HG02610 (cell line): Measurements from ENCODE around the gene TM9SF1.

Experiments used
- ATAC-seq: cut with Tn5 transposase; IDR thresholded peaks from one replicate; pipeline ENCODE4 v1.9.1; 2021; ENCODE audit warnings: mild to moderate bottlenecking, moderate library complexity; ENCODE audit not compliant: unreplicated experiment

Gene TM9SF1

DNA sequence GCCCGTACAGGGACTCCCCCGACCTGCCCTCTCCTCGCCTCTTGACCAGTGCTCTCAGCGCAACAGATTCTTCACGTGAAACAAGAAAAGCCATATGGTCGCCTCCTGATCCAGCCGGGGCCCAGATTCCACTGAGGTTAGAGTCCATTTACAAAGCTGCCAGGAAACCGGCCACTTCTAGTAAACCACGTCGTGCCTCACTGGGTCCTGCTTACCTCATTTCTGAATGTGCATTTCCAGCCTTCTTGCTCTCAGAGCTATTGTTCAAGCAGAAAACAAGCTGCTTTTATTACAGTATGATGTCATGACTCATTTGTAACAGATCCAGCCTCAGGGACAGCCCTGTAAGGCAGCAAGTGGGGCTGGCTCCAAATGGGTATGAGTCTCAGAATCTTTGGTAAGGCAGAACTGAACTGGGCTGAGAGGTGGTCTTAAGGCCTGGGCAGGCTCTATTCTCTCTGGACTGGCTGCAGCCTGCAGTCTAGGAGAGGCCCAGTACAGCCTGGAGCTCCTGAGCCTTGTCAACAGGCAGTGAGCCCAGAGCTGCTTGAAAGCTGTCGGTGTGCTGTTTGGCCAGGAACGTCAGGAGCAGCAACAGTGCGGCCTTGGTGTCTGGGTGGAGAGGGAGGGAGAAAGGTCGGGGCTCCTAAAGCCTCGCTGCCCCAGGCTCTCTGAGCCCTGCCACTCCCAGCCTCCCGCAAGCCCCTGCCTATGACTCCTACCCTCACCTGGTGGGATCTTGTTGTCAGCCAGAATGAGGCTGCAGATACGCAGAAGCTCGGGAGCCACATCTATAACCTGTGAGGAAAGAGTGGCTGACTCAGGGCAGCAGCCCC, 15.1 kb downstream of the TM9SF1 start:
- ATAC-seq: no peak

DNA sequence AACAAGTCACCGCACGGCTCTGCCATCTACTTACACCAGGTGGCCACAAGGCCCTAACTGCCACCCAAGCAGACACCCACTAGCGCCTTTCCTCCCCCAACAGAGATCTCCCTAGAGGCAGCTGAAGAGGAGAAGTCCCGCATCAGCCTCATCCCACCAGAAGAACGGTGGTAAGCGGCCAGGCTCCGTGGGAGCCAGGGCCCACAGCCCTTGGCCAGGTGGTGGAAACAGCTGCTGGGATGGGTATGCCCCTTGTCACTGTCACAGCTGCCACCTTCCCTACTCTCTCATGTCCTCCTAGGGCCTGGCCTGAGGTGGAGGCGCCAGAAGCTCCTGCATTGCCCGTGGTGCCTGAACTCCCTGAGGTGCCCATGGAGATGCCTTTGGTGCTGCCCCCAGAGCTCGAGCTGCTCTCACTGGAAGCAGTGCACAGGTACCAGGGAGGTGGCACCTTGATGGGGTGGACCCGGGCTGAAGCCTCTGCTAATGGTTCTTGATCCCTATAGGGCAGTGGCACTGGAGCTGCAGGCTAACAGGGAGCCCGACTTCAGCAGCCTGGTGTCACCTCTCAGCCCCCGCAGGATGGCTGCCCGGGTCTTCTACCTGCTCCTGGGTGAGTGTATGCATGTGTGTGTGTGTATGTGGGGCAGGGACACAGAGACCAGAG, 15.8 kb downstream of the TM9SF1 start:
- ATAC-seq: no peak

DNA sequence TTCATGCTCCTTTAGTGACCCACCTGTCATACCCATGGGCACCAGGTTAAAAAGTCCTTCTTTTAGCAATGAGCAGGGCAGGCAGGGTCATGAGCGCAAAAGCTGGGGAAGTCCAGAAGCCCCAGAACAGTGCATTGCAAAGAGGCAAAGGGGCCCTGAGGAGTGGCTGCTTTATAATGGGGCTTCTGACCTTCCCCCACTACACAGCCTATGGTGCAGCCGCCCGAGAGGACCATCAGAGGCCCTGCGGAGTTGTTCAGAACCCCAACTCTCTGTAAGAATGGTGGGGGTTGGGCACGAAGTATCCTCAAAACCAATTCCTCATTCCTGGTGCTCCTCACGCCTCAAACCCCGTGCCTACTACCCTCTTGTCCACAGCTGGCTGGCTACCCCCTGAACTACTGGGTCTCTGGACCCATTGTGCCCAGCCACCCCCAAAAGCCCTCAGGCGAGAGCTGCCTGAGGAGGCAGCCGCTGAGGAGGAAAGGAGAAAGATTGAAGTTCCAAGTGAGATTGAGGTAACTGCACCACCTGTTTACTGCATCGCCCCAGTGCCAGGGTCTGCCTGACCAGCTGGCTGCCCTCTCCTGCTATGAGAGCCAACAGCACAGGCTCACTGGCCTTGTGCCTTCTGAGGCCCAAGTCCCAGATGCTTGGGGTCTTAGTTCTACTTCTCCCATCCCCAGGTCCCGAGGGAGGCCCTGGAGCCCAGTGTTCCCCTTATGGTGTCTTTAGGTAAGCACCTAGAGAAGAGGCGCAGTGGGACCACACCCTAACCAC, 16.7 kb downstream of the TM9SF1 start:
- no peak for ATAC-seq

DNA sequence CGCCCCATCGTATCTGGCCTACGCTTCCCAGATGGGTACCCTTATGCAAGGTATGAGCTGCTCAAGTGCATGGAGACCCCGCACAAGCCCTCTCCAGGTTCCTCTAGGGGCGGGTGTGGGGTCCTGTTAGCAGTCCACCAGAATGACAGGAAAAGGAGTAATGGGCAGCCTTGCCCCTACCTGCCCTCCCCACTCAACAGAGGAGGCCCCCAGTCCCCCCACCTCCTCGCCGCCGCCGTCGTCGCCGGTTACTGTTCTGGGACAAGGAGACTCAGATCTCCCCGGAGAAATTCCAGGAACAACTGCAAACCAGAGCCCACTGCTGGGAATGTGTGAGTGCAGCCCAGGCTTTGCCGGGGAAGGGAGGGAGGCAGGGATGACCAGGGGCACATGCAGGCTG, 17.4 kb downstream of the TM9SF1 start:
- no peak for ATAC-seq

DNA sequence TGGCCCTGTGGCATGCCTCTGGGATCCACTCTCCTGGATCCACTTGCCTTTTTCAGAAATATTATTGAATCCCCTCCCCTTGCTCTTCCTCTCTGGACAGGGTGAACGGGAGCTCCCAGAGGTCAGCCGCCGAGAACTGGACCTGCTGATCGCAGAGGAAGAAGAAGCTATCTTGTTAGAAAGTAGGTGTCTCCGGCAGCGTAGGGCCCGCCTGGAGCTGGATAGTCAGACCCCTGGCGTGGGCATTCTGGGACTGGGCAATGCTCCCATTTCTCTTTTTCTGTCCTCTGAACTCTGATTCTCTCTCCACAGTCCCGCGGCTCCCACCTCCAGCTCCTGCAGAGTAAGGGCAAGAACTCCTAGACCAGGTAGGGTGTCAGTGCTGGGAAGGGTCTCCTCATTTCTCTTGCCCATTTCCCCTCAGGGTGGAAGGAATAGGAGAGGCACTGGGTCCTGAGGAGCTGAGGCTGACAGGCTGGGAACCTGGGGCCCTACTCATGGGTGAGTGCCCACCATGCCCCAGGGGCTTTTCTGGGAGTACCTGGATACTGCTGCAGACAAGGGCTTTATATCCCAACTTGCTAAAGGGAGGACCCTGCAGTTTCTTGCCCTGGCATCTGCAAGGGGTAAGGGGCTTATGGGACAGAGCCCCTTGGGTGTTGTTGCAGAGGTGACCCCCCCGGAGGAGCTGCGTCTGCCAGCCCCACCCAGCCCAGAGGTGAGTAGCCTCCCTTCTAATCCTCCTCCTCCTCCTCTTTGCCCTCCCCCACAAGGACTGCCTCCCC, 18.0 kb downstream of the TM9SF1 start:
- no peak for ATAC-seq

DNA sequence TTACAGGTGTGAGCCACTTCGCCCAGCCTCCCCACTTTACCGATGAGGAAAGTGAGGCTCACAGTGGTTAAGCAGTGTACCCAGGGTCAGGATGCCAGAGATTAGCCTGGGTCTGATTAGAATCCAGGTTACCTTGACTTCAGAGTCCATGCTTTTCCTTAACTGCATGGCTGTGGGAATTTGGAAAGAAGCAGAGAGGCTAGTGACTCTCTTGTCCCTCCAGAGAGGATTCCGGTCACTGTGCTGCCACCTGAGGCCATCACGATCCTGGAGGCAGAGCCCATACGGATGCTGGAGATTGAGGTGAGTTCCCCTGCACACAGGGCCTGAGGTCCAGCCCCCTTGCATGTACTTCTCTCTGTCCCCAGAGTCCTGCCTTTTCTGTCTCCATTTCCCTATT, 18.6 kb downstream of the TM9SF1 start:
- ATAC-seq: no peak

DNA sequence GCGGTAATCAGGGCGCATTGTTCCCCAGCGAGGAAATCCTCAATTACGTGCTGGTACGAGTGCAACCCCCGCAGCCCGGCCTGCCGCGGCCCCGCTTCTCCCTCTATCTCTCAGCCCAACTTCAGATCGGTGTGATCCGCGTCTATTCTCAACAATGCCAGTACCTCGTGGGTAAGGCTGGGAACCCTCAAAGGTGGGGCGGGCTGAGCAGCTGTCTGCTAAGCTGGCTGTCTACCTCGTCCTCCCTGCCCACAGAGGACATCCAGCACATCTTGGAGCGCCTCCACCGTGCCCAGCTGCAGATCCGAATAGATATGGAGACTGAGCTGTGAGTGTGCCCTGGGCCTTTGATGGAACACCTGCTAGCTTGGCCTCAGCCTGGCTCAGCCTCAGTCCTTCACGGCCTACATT, 22.4 kb downstream of the TM9SF1 start:
- no peak for ATAC-seq

DNA sequence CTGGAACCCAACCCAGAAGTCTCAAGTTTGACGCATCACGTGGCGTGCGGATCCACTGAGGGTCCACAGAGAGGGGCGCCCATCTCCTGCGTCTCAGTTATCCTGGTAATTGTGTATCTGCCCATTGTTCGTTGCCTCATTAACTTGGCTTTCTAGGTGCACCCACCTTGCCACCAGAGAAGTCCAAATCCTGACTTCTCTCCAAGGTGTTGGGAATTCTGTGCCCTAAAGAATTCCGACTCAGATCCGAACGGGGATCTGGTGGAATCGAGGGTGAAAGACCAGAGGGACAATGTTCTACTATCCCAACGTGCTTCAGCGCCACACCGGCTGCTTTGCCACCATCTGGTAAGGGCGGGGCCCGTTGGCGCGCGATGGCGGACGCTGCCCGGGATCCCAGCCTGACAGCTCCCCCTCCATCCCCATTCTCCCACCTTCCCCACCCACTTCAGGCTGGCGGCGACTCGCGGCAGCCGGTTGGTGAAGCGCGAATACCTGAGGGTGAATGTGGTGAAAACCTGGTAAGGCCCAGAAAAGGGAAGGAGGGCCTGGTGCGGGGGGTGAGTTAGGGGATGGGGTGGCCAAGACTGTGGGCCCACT, 22.9 kb downstream of the TM9SF1 start:
- ATAC-seq: no peak

DNA sequence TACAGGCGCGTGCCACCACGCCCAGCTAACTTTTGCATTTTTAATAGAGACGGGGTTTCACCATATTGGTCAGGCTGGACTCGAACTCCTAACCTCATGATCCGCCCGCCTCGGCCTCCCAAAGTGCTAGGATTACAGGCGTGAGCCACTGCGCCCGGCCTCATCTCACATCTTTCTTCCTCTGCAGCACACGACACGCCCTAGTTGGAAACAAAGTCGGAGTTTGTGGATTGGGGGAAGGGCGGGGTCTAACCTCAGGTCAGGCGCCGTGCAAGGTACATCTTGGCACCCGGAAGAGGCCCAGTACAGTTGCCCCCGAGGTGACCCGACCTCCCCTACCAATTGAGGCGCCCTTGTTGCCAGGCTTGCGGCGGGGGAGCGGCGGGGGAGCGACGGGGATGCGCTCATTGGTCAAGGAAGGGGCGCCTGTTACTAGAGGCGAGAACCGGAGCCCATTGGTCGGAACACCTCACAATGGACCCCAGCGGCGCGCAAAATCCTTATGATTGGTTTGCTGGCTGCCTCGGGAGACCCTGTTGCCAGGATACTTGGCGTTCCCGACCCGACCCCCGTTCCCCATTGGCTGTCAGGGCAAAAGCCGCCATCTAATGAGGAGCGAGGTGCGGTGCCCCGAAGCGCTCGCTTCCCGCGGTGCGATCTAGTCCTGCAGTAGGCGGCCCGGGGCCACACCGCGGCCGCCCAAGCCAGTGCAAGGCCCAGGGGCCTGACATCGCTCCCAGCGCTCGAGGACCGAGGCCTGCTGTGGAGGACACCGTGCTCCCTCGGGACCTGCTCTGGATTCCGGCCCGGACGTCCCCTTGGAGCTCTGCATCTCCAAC, 23.6 kb downstream of the TM9SF1 start, which contains the start of gene REC8:
Gene REC8 (plus strand): TSS at position 659 of the 839 bp plus-strand sequence. CDS start 473 bp downstream, outside the sequence.
- peak; percentile 60 for ATAC-seq

DNA sequence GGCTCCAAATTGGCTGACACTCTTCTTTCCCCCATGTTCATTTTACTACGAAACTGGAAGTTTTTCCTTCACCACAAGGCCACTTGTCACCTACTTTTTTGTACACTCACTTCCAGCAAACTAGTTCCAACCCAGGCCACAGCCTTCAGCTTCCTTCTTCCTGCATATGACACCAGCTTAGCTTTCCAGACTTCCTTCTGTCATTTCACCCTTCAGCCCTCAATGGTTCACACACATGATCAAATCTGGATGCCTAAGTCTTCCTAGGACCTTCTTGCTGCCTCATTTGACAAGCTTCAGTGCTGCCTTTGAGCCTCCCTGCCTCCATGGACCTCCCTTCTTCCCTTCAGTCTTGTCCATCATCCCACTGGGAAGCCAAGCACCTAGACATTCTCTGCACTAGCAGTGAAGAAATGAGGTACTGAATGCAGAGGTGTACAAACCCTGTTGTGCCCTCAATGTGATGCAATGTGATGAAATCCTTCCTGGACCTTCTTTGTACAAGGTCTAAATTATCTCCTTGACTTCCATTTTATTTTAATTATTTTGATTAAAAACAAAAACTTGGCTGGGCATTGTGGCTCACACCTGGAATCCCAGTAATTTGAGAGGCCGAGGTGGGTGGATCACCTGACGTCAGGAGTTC, 27.6 kb downstream of the TM9SF1 start:
- no peak for ATAC-seq

DNA sequence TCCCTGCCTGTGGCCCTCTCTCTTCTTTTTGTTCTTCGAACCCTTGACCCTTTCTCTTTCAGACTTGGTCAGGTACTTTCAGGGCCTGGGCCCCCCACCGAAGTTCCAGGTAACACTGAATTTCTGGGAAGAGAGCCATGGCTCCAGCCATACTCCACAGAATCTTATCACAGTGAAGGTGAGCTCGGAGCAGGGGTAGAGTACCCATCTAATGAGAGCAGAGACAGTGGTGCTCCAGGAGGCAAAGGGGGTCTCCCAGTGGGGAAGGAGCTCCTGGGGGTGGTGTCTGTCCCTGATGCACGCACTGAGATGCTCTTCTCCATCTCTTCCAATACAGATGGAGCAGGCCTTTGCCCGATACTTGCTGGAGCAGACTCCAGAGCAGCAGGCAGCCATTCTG, 29.5 kb downstream of the TM9SF1 start:
- no peak for ATAC-seq

DNA sequence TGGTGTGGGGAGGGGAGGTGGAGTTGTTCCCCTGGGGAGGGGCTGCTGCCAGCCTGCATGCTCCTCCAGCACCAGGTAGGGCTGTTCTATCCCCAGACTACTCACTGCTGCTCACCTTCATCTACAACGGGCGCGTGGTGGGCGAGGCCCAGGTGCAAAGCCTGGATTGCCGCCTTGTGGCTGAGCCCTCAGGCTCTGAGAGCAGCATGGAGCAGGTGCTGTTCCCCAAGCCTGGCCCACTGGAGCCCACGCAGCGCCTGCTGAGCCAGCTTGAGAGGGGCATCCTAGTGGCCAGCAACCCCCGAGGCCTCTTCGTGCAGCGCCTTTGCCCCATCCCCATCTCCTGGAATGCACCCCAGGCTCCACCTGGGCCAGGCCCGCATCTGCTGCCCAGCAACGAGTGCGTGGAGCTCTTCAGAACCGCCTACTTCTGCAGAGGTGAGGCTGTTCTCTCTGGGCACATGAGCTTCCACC, 30.7 kb downstream of the TM9SF1 start:
- ATAC-seq: no peak

DNA sequence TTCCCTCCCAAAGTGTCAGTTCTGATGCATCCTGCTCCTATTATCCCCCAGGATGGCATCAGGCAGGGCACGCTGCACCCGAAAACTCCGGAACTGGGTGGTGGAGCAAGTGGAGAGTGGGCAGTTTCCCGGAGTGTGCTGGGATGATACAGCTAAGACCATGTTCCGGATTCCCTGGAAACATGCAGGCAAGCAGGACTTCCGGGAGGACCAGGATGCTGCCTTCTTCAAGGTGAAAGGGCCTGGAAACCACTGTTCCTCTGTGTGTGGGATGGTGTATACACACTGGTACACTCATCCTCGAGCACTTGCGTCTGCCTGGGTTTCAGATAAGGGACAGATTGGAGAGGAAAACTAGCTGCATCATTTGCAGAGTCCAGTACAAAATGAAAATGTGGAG, 33.1 kb downstream of the TM9SF1 start:
- no peak for ATAC-seq

DNA sequence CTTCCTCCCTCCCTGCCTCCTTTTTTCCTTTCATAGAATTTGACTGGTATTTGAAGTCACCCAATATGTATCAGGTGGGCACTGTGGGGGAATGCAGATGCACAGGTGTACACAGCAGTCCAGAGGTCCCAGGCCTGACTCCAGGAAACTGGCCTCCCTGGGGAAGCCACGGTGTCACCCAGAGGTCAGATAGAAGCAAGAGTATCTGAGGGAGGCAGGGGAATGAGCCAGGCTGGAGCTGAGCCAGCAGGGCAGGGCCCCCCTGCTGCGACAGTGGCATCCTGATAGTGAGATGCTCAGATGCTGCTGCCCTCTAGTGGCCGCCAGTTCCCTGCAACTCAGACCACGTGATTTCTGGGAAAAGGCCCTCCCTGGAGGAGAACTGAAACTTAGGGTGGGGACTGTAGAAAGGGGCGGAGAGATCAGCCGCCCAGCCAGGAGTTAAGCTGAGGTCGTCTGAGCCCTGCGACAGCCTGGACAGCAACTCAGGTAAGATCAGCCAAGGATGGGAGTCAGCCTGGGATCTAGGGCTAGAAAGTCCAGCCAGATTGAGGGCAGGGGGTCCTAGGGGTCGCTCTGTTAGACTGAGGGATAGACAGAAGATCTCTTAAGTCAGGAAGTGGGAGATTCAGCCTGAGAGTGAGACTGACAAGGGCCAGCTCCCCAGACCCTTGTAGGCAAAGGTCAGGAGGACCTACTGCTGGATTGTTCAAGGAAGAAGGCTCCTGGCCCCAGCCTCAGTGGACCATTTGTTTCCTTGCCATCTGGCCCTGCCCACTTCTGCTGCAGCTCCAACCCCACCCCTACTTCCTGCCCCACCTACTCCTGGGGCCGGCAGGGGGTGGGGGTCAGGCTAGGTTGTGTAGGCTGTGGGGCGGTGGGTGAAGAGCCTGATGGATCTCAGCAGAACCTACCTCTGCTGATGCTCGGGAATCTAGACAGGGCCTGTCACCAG, 34.1 kb downstream of the TM9SF1 start, which contains the start of gene IRF9:
Gene IRF9 (plus strand): TSS at position 416 of the 955 bp plus-strand sequence. CDS start 880 bp downstream, outside the sequence.
- ATAC-seq: peak; percentile 77

DNA sequence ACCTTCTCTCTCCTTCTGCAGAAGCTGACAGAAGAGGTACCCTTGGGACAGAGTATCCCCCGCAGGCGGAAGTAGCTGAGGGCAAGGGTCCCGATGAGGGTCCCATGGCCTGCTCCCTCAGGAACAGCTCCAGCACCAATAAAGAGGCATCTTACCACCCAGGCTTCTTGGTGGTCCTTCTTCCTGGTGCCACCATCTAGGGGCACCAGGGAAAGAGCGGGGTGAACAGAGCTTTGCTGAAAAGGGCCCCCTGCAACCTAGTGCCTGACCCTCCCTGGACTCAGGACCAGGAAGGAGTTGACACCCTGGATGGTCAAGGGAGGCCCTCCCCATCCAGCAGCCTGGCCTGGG, 34.8 kb downstream of the TM9SF1 start:
- no peak for ATAC-seq

DNA sequence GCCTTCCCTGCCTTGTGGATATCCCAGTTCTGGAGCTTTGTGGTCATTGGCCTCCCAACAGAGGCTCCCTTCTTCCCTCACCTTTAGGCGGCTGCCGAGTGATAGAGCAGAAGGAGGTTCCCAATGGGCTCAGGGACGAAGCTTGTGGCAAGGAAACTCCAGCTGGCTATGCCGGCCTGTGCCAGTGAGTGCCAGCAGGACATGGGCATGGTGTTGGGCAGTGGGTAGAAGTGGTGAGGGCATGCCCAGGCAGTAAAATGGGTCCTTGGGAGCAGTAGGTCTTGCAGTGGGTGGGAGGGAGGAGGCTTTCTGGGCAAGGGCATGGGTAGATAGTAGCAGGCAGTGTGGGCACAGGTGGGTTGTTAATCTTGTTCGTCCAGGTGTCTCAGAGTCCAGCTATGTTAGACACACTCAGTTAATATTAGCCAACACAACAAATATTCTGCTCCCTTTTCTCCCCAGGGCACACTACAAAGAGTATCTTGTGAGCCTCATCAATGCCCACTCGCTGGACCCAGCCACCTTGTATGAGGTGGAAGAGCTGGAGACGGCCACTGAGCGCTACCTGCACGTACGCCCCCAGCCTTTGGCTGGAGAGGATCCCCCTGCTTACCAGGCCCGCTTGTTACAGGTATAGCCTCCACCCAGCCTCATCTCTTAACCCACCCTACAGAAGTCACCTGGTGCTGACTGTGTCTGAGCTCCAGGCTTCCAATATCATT, 35.3 kb downstream of the TM9SF1 start:
- ATAC-seq: no peak

DNA sequence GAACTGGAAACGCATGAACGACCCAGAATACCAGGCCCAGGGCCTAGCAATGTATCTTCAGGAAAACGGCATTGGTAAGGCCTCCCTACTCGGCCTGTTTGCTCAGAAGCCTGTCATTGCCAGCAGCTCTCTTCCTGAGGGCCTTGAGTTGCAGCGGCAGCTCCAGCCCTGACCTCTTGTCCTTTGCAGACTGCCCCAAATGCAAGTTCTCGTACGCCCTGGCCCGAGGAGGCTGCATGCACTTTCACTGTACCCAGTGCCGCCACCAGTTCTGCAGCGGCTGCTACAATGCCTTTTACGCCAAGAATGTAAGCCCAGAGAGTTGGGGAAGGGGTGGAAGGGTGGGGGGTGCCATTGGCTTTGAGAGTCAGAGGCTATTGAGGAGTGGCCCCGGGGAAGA, 37.9 kb downstream of the TM9SF1 start:
- no peak for ATAC-seq
